Esophagus squamous epithelium (tissue), 4 donors: ENCODE data around the gene MTNR1A.

ENCODE experiments used
- POLR2A ChIP-seq, 4 donors: fragments of 450-650 bp; IDR thresholded peaks; one replicate each; pipeline ENCODE4 v1.6.1; 2017; ENCODE audit warnings: antibody characterized with exemption in 4 of 4, mild to moderate bottlenecking in 4 of 4, moderate library complexity in 3 of 4
- TF ChIP-seq, protein P1 (sequence below), 6 experiments: fragments of 450-650 bp in 4 of 6; fragments of 200-600 bp in 2 of 6; sonication (generic) in 2 of 6; IDR thresholded peaks; one replicate each; pipeline ENCODE4 v1.5.1; 2016 to 2019; ENCODE audit warnings: antibody characterized with exemption in 6 of 6, mild to moderate bottlenecking in 4 of 6, moderate library complexity in 4 of 6

GRCh38 chr4:186596346-186596745 lies 41.0 kb upstream of the MTNR1A start:
- TF ChIP-seq POLR2A (IDR thresholded peaks at IDR 0.05) = no peak
- TF ChIP-seq, protein P1, sequence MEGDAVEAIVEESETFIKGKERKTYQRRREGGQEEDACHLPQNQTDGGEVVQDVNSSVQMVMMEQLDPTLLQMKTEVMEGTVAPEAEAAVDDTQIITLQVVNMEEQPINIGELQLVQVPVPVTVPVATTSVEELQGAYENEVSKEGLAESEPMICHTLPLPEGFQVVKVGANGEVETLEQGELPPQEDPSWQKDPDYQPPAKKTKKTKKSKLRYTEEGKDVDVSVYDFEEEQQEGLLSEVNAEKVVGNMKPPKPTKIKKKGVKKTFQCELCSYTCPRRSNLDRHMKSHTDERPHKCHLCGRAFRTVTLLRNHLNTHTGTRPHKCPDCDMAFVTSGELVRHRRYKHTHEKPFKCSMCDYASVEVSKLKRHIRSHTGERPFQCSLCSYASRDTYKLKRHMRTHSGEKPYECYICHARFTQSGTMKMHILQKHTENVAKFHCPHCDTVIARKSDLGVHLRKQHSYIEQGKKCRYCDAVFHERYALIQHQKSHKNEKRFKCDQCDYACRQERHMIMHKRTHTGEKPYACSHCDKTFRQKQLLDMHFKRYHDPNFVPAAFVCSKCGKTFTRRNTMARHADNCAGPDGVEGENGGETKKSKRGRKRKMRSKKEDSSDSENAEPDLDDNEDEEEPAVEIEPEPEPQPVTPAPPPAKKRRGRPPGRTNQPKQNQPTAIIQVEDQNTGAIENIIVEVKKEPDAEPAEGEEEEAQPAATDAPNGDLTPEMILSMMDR (IDR thresholded peaks at IDR 0.05) = no peak
